GM23338 (cell line): ENCODE data around the gene CACNA1S. TPM values are rescaled to one million over a fixed set of nuclear protein-coding genes. Genes with fewer than 3 reads are reported as not detected.

Source experiments
- ATAC-seq: fragments of 200-7000 bp; cut with Tn5 transposase; 3 replicates; pipeline ENCODE4 v1.9.1; 2020
- DNase-seq: peaks from one replicate; pipeline ENCODE4 v3.0.0-alpha.2; 2015; ENCODE audit warnings: low spot score
- H2AFZ ChIP-seq: fragments of 200-600 bp; sonication (generic); 2 replicates; pipeline ENCODE4 v1.8.0; 2016; ENCODE audit warnings: antibody characterized with exemption, mild to moderate bottlenecking, moderate library complexity
- H3F3A ChIP-seq: fragments of 200-600 bp; sonication (generic); replicated peaks from 2 replicates; pipeline ENCODE4 v1.8.0; 2017; ENCODE audit warnings: antibody characterized with exemption, mixed run types, low read depth
- H3K27ac ChIP-seq: fragments of 200-600 bp; sonication (generic); 2 replicates; pipeline ENCODE4 v1.6.1; 2016; ENCODE audit warnings: low read depth
- H3K27me3 ChIP-seq: fragments of 200-600 bp; sonication (generic); 2 replicates; pipeline ENCODE4 v1.8.0; 2016; ENCODE audit warnings: mild to moderate bottlenecking, mixed run types, moderate library complexity; ENCODE audit not compliant: insufficient read depth
- H3K36me3 ChIP-seq: fragments of 200-600 bp; sonication (generic); 2 replicates; pipeline ENCODE4 v1.8.0; 2016; ENCODE audit warnings: mild to moderate bottlenecking; ENCODE audit not compliant: insufficient read depth
- H3K4me1 ChIP-seq: fragments of 200-600 bp; sonication (generic); 2 replicates; pipeline ENCODE4 v1.8.0; 2016; ENCODE audit warnings: mild to moderate bottlenecking, moderate library complexity; ENCODE audit not compliant: insufficient read depth
- H3K4me2 ChIP-seq: fragments of 200-600 bp; sonication (generic); 2 replicates; pipeline ENCODE4 v1.7.1; 2017; ENCODE audit warnings: mixed run types
- H3K4me3 ChIP-seq: fragments of 200-600 bp; sonication (generic); 2 replicates; pipeline ENCODE4 v1.6.1; 2016; ENCODE audit warnings: mixed run types
- H3K79me2 ChIP-seq: fragments of 200-600 bp; sonication (generic); replicated peaks from 2 replicates; pipeline ENCODE4 v1.8.0; 2017; ENCODE audit warnings: mild to moderate bottlenecking; ENCODE audit not compliant: insufficient read depth
- H3K9me2 ChIP-seq: fragments of 200-600 bp; sonication (generic); 2 replicates; pipeline ENCODE4 v1.8.0; 2017; ENCODE audit not compliant: insufficient read depth
- H4K20me1 ChIP-seq: fragments of 200-600 bp; sonication (generic); replicated peaks from 2 replicates; pipeline ENCODE4 v1.8.0; 2017; ENCODE audit warnings: mild to moderate bottlenecking; ENCODE audit not compliant: insufficient read depth
- H3K27ac Mint-ChIP-seq: 2 replicates; pipeline ENCODE4 v1.8.0; 2020; ENCODE audit warnings: inconsistent platforms, mild to moderate bottlenecking, moderate library complexity, mixed read lengths
- H3K27me3 Mint-ChIP-seq: 3 replicates; pipeline ENCODE4 v1.8.0; 2022; ENCODE audit warnings: low read depth, mild to moderate bottlenecking, moderate library complexity, mixed read lengths, inconsistent platforms; ENCODE audit not compliant: insufficient read depth, poor library complexity
- H3K36me3 Mint-ChIP-seq: 3 replicates; pipeline ENCODE4 v1.8.0; 2021; ENCODE audit warnings: low read depth, mild to moderate bottlenecking, inconsistent platforms, moderate library complexity, mixed read lengths
- H3K4me1 Mint-ChIP-seq: 3 replicates; pipeline ENCODE4 v1.8.0; 2020; ENCODE audit warnings: mild to moderate bottlenecking, inconsistent platforms, mixed read lengths
- H3K4me3 Mint-ChIP-seq: 3 replicates; pipeline ENCODE4 v1.8.0; 2021; ENCODE audit warnings: moderate library complexity, mild to moderate bottlenecking, inconsistent platforms, mixed read lengths
- H3K9me3 Mint-ChIP-seq: 3 replicates; pipeline ENCODE4 v1.8.0; 2020; ENCODE audit warnings: moderate library complexity, mild to moderate bottlenecking, inconsistent platforms, mixed read lengths
- CREB1 ChIP-seq: fragments of 250-450 bp; sonication (Bioruptor Pico); IDR thresholded peaks from 2 replicates; pipeline ENCODE4 v1.5.0; 2020; ENCODE audit warnings: low read depth, mild to moderate bottlenecking, moderate library complexity
- CTCF ChIP-seq, 2 experiments: fragments of 200-600 bp in 1 of 2; sonication (generic) in 1 of 2; conservative IDR thresholded peaks; 2 replicates each; pipeline versions ENCODE4 v1.5.1 to v1.6.1; 2016 to 2017; ENCODE audit warnings: antibody characterized with exemption in 2 of 2, low read depth in 2 of 2, mild to moderate bottlenecking in 2 of 2, moderate library complexity in 1 of 2
- ETS1 ChIP-seq: IDR thresholded peaks from 2 replicates; pipeline ENCODE4 v1.6.1; 2016; ENCODE audit warnings: antibody characterized with exemption
- EZH2 ChIP-seq: fragments of 200-600 bp; sonication (generic); IDR thresholded peaks from one replicate; pipeline ENCODE4 v1.8.0; 2017; ENCODE audit warnings: antibody characterized with exemption, mild to moderate bottlenecking, low read depth; ENCODE audit not compliant: unreplicated experiment
- EZH2phosphoT487 ChIP-seq: fragments of 200-600 bp; sonication (generic); IDR thresholded peaks from one replicate; pipeline ENCODE4 v1.8.1; 2018; ENCODE audit warnings: antibody characterized with exemption; ENCODE audit not compliant: unreplicated experiment
- JUNB ChIP-seq: IDR thresholded peaks from one replicate; pipeline ENCODE4 v1.6.1; 2016; ENCODE audit warnings: antibody characterized with exemption; ENCODE audit not compliant: unreplicated experiment
- NANOG ChIP-seq: IDR thresholded peaks from 2 replicates; pipeline ENCODE4 v1.6.1; 2016; ENCODE audit warnings: antibody characterized with exemption, borderline replicate concordance
- POLR2AphosphoS5 ChIP-seq: IDR thresholded peaks from 2 replicates; pipeline ENCODE4 v1.6.1; 2016; ENCODE audit warnings: antibody characterized with exemption, low read depth
- STAT1 ChIP-seq: IDR thresholded peaks from one replicate; pipeline ENCODE4 v1.6.1; 2016; ENCODE audit warnings: antibody characterized with exemption; ENCODE audit not compliant: unreplicated experiment
- ZNF114 ChIP-seq: fragments of 250-450 bp; sonication (Bioruptor Pico); IDR thresholded peaks from 2 replicates; pipeline ENCODE4 v1.5.0; 2020; ENCODE audit warnings: mild to moderate bottlenecking, moderate library complexity
- ZNF331 ChIP-seq: fragments of 250-450 bp; sonication (Bioruptor Pico); IDR thresholded peaks from 2 replicates; pipeline ENCODE4 v1.5.0; 2020; ENCODE audit warnings: low read depth, mild to moderate bottlenecking, moderate library complexity
- polyA plus RNA-seq: library from polyadenylated mRNA; unstranded; fragments of >200 nt; fragmentation: Nextera tagmentation; extraction: Ambion mirVana; gene quantifications from 2 replicates; pipeline ENCODE4 v1.2.1, GENCODE V29; 2016
- total RNA-seq: library from RNA; depleted of rRNA; stranded (reverse); fragments of >200 nt; shearing (Covaris generic); gene quantifications from 2 replicates; pipeline ENCODE4 v1.2.3, GENCODE V29; 2014
- TF ChIP-seq, protein P1 (sequence below): fragments of 250-450 bp; sonication (Bioruptor Pico); IDR thresholded peaks from 2 replicates; pipeline ENCODE4 v1.5.0; 2020; ENCODE audit warnings: mild to moderate bottlenecking, moderate library complexity
- TF ChIP-seq, protein P2 (sequence below): IDR thresholded peaks from one replicate; pipeline ENCODE4 v1.6.1; 2018; ENCODE audit warnings: antibody characterized with exemption; ENCODE audit not compliant: unreplicated experiment

The CACNA1S gene
- total and polyA plus RNA-seq, 2 experiments from 2014 or later, result 0.03 TPM; not detected in 1

DNA sequence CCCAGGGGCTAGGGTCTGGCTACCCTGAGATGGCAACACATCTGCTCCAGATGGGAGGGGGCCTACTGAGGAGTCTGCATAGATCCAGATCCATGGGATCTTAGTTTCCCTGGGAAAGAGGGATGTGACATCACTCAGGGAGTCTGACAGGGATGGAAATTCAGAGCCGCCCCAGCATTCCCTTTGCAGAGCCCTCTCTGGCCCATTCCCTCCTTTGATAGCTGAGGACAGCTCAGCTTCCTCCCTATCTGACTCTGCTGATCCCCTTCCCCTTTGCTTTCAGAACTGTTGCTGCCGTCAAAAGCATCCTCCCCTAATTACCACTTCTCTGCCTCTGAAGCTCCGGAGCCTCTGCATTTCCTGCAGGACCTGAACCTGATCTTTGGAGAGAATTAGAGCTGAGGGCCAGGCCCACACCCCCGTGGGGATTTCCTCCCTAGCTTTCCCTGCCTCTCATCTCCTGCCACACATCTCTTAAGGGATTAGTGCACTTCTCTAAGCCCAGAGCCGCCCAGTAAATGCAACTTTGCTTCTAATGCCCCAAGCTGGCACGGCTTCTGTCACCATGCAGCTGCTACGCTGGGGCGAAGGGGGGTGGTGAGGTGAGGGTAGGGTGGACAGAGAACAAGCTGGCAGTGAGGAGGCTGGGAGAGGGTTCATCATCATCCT, 24.3 kb upstream of the CACNA1S start:
- Mint-ChIP-seq H3K36me3 (peaks cover 59% of the 10 kb centered on the region), H3K27me3 (peaks cover 13% of the 10 kb centered on the region), H3K9me3 (no peaks in the 10 kb centered on the region), H3K4me3 (no peak overlapping the region), H3K27ac (no peak overlapping the region), H3K4me1 (no peaks in the 10 kb centered on the region; the same call in 2 of the 3 replicates)
- Histone ChIP-seq H3F3A (no peaks in the 10 kb centered on the region), H3K79me2 (no peaks in the 10 kb centered on the region), H3K9me2 (no peaks in the 10 kb centered on the region), H3K4me2 (no peak overlapping the region), H4K20me1 (peaks cover 5% of the 10 kb centered on the region; the same call in 1 of the 2 replicates), H3K4me3 (no peak overlapping the region), H3K36me3 (no peaks in the 10 kb centered on the region; the same call in 1 of the 2 replicates), H2AFZ (no peak overlapping the region), H3K27me3 (no peaks in the 10 kb centered on the region), H3K4me1 (no peaks in the 10 kb centered on the region), H3K27ac (no peak overlapping the region)
- ATAC-seq (no peak), DNase-seq (no peak)
- TF ChIP-seq JUNB (no peak), ZNF114 (CRISPR knock-in tag) (no peak), ETS1 (no peak), CREB1 (no peak), CTCF (conservative IDR thresholded peaks at IDR 0.05; ENCODE audit: low read depth in 2 of 2) (no peak), STAT1 (no peak), ZNF331 (CRISPR knock-in tag) (no peak), NANOG (no peak), EZH2phosphoT487 (no peak), POLR2AphosphoS5 (no peak), EZH2 (no peak)
- TF ChIP-seq, protein P1, sequence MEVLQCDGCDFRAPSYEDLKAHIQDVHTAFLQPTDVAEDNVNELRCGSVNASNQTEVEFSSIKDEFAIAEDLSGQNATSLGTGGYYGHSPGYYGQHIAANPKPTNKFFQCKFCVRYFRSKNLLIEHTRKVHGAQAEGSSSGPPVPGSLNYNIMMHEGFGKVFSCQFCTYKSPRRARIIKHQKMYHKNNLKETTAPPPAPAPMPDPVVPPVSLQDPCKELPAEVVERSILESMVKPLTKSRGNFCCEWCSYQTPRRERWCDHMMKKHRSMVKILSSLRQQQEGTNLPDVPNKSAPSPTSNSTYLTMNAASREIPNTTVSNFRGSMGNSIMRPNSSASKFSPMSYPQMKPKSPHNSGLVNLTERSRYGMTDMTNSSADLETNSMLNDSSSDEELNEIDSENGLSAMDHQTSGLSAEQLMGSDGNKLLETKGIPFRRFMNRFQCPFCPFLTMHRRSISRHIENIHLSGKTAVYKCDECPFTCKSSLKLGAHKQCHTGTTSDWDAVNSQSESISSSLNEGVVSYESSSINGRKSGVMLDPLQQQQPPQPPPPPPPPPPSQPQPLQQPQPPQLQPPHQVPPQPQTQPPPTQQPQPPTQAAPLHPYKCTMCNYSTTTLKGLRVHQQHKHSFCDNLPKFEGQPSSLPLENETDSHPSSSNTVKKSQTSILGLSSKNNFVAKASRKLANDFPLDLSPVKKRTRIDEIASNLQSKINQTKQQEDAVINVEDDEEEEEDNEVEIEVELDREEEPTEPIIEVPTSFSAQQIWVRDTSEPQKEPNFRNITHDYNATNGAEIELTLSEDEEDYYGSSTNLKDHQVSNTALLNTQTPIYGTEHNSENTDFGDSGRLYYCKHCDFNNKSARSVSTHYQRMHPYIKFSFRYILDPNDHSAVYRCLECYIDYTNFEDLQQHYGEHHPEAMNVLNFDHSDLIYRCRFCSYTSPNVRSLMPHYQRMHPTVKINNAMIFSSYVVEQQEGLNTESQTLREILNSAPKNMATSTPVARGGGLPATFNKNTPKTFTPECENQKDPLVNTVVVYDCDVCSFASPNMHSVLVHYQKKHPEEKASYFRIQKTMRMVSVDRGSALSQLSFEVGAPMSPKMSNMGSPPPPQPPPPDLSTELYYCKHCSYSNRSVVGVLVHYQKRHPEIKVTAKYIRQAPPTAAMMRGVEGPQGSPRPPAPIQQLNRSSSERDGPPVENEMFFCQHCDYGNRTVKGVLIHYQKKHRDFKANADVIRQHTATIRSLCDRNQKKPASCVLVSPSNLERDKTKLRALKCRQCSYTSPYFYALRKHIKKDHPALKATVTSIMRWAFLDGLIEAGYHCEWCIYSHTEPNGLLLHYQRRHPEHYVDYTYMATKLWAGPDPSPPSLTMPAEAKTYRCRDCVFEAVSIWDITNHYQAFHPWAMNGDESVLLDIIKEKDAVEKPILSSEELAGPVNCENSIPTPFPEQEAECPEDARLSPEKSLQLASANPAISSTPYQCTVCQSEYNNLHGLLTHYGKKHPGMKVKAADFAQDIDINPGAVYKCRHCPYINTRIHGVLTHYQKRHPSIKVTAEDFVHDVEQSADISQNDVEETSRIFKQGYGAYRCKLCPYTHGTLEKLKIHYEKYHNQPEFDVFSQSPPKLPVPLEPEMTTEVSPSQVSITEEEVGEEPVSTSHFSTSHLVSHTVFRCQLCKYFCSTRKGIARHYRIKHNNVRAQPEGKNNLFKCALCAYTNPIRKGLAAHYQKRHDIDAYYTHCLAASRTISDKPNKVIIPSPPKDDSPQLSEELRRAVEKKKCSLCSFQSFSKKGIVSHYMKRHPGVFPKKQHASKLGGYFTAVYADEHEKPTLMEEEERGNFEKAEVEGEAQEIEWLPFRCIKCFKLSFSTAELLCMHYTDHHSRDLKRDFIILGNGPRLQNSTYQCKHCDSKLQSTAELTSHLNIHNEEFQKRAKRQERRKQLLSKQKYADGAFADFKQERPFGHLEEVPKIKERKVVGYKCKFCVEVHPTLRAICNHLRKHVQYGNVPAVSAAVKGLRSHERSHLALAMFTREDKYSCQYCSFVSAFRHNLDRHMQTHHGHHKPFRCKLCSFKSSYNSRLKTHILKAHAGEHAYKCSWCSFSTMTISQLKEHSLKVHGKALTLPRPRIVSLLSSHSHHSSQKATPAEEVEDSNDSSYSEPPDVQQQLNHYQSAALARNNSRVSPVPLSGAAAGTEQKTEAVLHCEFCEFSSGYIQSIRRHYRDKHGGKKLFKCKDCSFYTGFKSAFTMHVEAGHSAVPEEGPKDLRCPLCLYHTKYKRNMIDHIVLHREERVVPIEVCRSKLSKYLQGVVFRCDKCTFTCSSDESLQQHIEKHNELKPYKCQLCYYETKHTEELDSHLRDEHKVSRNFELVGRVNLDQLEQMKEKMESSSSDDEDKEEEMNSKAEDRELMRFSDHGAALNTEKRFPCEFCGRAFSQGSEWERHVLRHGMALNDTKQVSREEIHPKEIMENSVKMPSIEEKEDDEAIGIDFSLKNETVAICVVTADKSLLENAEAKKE, result no peak
- TF ChIP-seq, protein P2, sequence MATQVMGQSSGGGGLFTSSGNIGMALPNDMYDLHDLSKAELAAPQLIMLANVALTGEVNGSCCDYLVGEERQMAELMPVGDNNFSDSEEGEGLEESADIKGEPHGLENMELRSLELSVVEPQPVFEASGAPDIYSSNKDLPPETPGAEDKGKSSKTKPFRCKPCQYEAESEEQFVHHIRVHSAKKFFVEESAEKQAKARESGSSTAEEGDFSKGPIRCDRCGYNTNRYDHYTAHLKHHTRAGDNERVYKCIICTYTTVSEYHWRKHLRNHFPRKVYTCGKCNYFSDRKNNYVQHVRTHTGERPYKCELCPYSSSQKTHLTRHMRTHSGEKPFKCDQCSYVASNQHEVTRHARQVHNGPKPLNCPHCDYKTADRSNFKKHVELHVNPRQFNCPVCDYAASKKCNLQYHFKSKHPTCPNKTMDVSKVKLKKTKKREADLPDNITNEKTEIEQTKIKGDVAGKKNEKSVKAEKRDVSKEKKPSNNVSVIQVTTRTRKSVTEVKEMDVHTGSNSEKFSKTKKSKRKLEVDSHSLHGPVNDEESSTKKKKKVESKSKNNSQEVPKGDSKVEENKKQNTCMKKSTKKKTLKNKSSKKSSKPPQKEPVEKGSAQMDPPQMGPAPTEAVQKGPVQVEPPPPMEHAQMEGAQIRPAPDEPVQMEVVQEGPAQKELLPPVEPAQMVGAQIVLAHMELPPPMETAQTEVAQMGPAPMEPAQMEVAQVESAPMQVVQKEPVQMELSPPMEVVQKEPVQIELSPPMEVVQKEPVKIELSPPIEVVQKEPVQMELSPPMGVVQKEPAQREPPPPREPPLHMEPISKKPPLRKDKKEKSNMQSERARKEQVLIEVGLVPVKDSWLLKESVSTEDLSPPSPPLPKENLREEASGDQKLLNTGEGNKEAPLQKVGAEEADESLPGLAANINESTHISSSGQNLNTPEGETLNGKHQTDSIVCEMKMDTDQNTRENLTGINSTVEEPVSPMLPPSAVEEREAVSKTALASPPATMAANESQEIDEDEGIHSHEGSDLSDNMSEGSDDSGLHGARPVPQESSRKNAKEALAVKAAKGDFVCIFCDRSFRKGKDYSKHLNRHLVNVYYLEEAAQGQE, result no peak
